ENCODE results near the gene PRR16.
"Not testable (repeated sequence)": the region's sequence is repeated elsewhere in the genome, so short reads cannot be mapped to it uniquely, and the experiment has no call there.

PRR16 gene

DNA sequence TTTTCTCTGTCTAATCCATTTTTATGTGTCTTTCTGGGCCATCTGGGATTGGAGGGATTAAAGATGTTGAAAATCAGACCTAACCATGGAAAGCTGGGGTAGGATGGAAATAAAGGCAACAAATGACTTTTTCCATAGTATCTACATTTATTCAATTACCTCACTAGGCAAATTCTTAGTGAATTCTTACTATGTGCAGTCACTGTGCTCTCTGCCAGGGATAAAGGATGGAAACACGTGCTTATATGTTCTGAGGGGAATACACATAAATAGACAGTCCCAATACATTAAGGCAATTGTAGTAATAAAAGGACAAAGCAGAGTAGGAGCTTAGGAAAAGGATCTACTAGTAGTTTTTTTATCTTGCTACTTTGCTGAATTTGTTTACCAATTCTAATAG is 214.2 kb downstream of the PRR16 start:
- no peak for DNase-seq

DNA sequence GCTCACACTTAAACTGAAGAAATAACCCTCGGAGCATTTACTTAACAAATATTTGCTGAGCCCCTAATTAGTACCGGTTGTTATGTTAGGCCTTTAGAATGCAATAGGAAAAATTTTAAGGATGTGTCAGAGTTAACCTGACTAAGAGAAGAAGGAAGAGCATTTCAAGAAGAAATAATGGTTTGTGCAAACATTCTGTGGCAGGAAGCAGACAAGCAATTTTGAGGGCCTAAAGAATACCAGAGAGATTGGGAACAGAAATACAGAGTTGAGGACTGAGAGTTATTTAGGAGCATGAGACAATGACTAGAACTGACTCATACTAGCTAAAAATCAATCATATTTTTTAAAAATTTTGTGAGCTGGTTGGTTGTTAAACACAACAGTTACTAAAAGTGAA is 218.8 kb downstream of the PRR16 start:
- no peak for DNase-seq

- no peak for DNase-seq
Observed at GRCh38 chr5:120683580-120683979, 219.5 kb downstream of the PRR16 start.

- no peak for DNase-seq
Observed at GRCh38 chr5:120684213-120684612, 220.1 kb downstream of the PRR16 start.

- DNase-seq, result no peak
Observed at GRCh38 chr5:120684749-120685415, 220.8 kb downstream of the PRR16 start.

GRCh38 chr5:120690621-120691407 is 226.7 kb downstream of the PRR16 start:
- DNase-seq, result peak in 1 of 2 experiments; percentile 7

GRCh38 chr5:120692325-120692724 is 228.2 kb downstream of the PRR16 start:
- no peak for DNase-seq

DNA sequence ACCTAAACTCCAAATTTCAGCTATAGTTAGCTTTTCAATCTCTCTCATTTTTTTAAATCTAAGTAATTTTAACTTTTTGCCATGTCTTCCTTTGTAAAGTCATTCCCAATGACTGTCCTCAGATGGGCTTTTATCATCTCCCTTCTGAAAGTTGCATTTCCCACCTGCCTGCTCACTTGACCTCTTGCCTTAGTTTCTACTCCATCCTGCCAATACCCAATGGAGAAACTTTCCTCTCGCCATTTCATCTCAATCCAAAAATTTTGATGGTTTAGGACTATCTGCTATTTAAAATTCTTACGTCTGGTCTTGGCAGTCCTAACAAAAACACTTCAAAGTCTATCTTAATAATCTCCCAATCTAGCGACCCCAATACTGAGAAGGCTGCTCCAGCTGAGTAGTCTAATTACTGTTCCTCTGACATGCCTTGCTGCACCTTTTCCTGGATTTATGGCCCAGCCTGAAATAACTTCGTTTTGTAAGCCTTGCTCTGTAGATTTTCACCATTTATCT is 231.3 kb downstream of the PRR16 start:
- no peak for DNase-seq

GRCh38 chr5:120697147-120697546 is 233.0 kb downstream of the PRR16 start:
- DNase-seq, result no peak

- DNase-seq, result not testable (repeated sequence)
Observed at GRCh38 chr5:120697670-120698327, 233.7 kb downstream of the PRR16 start.

GRCh38 chr5:120700653-120701052 is 236.6 kb downstream of the PRR16 start:
- DNase-seq, result not testable (repeated sequence)

DNA sequence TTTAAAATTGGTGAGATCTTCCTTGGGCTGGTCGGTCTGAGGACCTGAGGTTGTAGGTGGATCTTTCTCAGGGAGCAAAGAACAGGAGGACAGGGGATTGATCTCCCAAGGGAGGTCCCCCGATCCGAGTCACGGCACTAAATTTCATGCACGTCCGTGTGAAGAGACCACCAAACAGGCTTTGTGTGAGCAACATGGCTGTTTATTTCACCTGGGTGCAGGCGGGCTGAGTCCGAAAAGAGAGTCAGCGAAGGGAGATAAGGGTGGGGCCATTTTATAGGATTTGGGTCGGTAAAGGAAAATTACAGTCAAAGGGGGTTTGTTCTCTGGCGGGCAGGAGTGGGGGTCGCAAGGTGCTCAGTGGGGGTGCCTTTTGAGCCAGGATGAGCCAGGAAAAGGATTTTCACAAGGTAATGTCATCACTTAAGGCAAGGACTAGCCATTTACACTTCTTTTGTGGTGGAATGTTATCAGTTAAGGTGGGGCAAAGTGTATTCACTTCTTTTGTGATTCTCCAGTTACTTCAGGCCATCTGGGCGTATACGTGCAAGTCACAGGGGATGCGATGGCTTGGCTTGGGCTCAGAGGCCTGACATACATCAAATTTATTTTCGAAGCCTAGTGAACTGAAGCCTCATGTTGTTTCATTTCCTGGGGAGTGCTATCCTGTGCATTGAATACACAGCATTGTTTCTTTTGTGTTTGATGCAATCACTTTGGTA is 238.9 kb downstream of the PRR16 start:
- DNase-seq, result peak in 1 of 2 experiments; percentile 8

DNA sequence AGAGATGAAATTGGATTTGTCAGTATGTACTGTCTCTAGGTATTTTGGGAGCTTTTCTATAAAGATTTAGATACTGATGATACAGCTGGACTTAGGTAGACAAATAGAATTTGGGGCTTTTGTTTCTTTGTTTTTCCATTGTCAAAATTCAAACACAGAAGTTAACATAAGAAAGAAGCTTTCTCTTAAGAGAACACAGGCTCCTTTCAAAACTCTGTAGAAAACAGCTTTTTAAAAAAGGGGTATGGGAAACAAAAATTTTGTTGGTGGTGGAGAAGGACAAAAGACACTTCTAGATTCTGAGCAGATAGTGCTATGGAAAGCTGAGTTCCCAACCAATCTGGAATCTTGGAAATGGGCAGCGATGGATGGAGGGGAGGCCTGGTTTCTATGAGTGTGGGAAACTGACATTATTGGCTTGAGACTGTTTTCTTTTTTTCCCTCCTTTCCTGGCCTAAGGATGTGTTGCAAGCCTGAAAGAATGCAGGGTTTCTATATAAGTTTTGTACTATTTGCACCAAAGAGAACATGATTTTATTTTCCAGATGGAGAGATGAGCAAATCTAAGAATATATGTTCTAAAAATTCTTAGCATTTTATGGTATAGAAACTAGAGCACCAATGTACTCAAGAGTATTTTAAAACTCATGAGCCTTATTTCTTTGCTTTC is 240.0 kb downstream of the PRR16 start:
- no peak for DNase-seq

- no peak for DNase-seq
Observed at GRCh38 chr5:120706877-120707276, 242.8 kb downstream of the PRR16 start.

- DNase-seq, result no peak
Observed at GRCh38 chr5:120717381-120717780, 253.3 kb downstream of the PRR16 start.

GRCh38 chr5:120730214-120730613 is 266.1 kb downstream of the PRR16 start:
- no peak for DNase-seq

- DNase-seq, result no peak
Observed at GRCh38 chr5:120734033-120734432, 269.9 kb downstream of the PRR16 start.

GRCh38 chr5:120735076-120735475 is 271.0 kb downstream of the PRR16 start:
- no peak for DNase-seq
